Left lobe of liver (tissue), 2 donors: Measurements from ENCODE around the gene TP53I11. TPM values are rescaled to one million over a fixed set of nuclear protein-coding genes. Genes with fewer than 3 reads are reported as not detected.

Experiments used
- ATAC-seq: fragments of 200-7000 bp; cut with Tn5 transposase; one replicate; pipeline ENCODE4 v1.9.1; 2020; ENCODE audit warnings: mild to moderate bottlenecking, moderate library complexity
- DNase-seq: peaks from one replicate; pipeline ENCODE4 v3.0.0-alpha.2; 2020; ENCODE audit warnings: low spot score
- total RNA-seq: library from RNA; stranded (reverse); gene quantifications from one replicate; pipeline ENCODE4 v1.2.1, GENCODE V29; 2021
- donor health status: DM: no; HTN: no; CAD: no; lungs with moderate emphysema.
- donor health status: DM: no; HTN: yes; CAD: no.

TP53I11 gene
- total RNA-seq, 1 donor from 2014 or later: 8.7 TPM

DNA sequence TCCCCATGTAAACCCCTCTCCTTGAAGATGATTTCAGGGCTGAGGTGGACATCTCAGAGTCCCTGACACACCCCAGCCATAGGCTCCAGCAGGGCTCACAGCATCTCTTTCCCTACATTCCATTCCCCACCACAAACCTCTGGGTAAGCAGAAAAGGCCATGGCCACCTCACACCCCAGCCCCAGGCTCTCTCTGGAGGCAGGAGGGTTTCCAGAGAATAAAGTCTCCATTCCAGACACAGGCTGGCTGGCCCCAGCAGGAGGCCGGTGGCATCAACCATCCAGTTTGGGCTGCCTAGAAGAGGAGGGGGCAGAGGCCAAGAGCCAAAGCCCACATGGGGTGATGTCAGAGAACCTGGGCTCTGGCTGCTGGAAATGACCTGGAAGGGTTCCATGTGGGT is 61.4 kb downstream of the TP53I11 start:
- no peak for ATAC-seq

GRCh38 chr11:44887636-44888035 is 63.0 kb downstream of the TP53I11 start:
- ATAC-seq: no peak
- no peak for DNase-seq

More for the DNA sequence above, 61.4 kb downstream of the TP53I11 start:
- DNase-seq: no peak

DNA sequence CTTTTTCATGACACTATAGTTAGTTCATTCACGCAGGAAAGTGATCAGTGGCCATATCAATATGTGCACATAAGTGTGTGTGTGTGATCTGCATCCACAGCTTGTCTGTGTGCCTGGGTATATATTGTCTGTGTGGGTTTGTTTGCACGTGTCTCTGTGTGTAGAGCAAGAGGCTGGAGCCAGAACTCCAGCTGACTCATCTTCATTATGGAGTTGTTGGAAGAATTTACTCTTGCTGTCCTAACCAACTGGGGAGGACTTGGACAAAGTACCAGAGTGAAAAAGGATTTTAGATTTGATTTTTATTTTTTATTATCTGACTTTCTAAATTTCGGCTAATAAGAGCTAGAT is 63.9 kb downstream of the TP53I11 start:
- no peak for DNase-seq
- no peak for ATAC-seq

GRCh38 chr11:44885919-44886789 is 64.5 kb downstream of the TP53I11 start:
- DNase-seq (no peak), ATAC-seq (no peak)

GRCh38 chr11:44885065-44885810 is 65.4 kb downstream of the TP53I11 start:
- DNase-seq: no peak

GRCh38 chr11:44884056-44884455 is 66.6 kb downstream of the TP53I11 start:
- DNase-seq: no peak
- ATAC-seq: no peak

More at GRCh38 chr11:44885065-44885810, 65.4 kb downstream of the TP53I11 start:
- ATAC-seq: no peak

DNA sequence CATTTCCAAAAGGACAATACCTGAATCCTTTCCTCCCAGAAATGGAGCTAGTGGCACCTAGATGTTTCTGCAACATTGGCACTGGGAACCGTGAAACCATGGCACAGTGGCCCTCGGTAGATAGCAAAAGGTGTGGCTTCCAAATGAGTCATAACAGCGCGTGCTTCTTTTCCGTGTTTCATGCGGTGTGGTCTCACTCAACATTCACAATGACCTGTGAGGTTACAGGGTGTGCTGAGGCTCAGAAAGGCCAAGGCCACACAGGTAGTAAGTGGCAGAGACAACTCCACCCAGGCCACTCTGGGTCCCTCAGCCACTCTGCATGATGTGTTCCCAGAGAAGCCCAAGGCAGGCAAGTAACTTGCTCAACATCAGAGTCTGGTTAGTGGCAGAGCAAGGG is 67.4 kb downstream of the TP53I11 start:
- ATAC-seq: no peak
- DNase-seq: no peak

Other genes starting within 250 kb of the TP53I11 start
- 4.2 TPM for gene TSPAN18, start 223.9 kb downstream of the TP53I11 start, total RNA-seq
- gene PRDM11, start 195.8 kb upstream of the TP53I11 start, total RNA-seq: 3.5 TPM